ENCODE results near the gene GP9. TPM values are rescaled to one million over a fixed set of nuclear protein-coding genes. Genes with fewer than 3 reads are reported as not detected.
A peak's percentile ranks its signal among the peaks of the same experiment; 100 is the strongest.

Gene GP9
- not detected for polyA plus RNA-seq (2012; ENCODE audit: insufficient read depth, insufficient read length)

- DNase-seq (ENCODE audit: low read depth, low spot score): no peak
- H3K4me3 ChIP-seq (ENCODE audit: low read length): no peak within 1 kb of the TSS
Observed at GRCh38 chr3:129060276-129061022, at the start of gene GP9. Gene GP9, plus strand, starts transcription at chr3:129060779. Its CDS starts 961 bp downstream, at chr3:129061740.

DNA sequence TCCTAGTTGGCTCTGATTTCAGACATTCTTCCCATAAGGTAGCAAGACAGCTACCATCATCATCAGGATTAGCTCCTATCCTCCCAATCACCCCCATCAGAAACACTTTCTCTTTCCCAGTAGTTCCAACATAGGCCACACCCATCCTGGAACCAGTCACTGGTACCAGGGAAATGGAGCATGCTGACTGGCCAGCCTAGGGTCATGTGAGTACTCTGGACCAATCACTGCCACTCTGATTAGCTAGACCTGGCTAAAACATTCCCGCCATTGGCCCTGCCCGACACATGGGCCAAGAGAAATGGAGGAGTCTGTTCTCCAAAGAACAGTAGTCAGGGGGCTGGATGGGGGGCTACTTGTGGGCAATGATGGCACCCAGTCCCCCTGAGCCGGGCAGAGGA, 47.1 kb upstream of the GP9 start:
- no peak for DNase-seq (ENCODE audit: low read depth, low spot score)

DNA sequence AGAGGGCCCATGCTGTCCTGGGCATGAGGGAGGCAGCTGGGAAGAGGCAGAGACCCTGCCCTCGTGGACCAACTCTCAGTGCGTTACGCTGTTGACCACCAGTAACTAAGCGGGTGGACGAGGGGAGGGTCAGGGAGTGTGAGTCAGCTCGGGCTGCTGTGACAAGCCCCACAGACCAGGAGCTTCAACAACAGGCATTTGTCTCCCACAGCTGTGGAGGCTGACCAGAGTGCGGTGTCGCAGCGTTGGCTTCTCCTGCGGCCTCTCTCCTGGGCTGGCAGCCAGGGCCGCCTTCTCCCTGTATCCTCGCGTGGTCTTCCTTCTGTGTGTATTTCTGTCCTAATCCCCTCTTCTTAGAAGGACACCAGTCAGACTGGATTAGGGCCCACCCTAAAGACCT, 46.4 kb upstream of the GP9 start:
- no peak overlapping the region for H3K4me3 ChIP-seq (ENCODE audit: low read length)
- no peak for DNase-seq (ENCODE audit: low read depth, low spot score)

More for the DNA sequence above, 47.1 kb upstream of the GP9 start:
- H3K4me3 ChIP-seq (ENCODE audit: low read length): no peak overlapping the region

GRCh38 chr3:129014793-129015345, 45.7 kb upstream of the GP9 start:
- H3K4me3 ChIP-seq (ENCODE audit: low read length): no peak overlapping the region
- DNase-seq (ENCODE audit: low read depth, low spot score): no peak

- H3K4me3 ChIP-seq (ENCODE audit: low read length): peak overlapping the region; percentile 34
- no peak for DNase-seq (ENCODE audit: low read depth, low spot score)
Observed at GRCh38 chr3:129015388-129016105, 45.0 kb upstream of the GP9 start.

- H3K4me3 ChIP-seq (ENCODE audit: low read length): peak overlapping the region; percentile 34
- peak; percentile 82 for DNase-seq (ENCODE audit: low read depth, low spot score)
Observed at GRCh38 chr3:129016356-129016719, 44.2 kb upstream of the GP9 start.

DNA sequence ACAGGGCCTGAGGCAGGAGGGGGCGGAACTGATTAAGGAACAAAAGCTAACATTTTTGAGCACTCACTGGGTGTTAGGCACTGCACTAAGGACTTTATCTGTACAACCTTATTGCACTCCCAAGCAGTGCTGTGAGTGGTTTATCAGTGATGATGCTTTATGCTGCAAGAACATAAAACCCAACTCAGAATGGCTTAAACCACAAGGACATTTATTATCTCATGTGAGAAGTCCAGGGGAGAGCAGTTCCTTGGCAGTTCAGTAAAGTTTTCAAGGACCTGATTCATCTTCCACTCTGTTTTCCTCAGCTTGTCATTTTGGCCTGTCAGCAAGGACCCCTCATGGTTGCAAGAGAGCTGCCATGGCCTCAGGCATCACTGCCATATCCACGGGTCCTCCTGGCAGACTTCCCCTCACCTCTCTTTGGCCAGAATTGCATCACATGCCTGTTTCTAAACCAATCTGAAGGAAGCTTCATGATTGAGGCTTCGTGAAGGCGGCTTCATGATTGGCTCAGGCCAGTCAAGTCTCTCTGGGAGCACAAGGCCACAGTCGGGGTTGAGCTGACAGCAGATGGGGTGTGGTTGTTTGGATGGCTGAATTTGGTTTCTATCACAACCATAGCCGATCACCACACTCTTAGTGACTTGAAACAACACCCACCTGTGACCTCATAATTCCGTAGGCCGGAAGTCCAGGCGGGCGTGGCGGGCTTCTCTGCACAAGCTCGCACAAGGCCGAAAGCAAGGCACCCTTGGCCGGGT, 43.7 kb upstream of the GP9 start:
- no peak overlapping the region for H3K4me3 ChIP-seq (ENCODE audit: low read length)

GRCh38 chr3:129017484-129017899, 43.1 kb upstream of the GP9 start:
- no peak overlapping the region for H3K4me3 ChIP-seq (ENCODE audit: low read length)
- no peak for DNase-seq (ENCODE audit: low read depth, low spot score)

More for the DNA sequence above, 43.7 kb upstream of the GP9 start:
- DNase-seq (ENCODE audit: low read depth, low spot score): no peak

DNA sequence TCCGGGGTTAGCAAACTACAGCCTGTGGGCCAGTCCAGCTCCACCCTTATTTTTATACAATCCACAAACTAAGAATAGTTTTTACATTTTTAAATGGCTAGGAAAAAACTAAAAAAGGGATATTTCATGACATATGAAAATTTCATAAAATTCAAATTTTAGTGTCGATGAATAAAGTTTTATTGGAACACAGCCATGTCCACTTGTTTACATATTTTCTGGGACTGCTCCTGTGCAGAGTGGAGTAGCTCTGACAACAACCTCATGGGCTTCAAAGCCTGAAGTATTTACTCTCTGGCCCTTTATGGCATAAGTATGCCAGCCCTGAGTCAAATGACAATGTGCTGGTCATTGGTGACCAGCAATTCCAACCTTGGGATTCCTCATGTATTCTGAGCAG, 42.3 kb upstream of the GP9 start:
- no peak for DNase-seq (ENCODE audit: low read depth, low spot score)
- H3K4me3 ChIP-seq (ENCODE audit: low read length): no peak overlapping the region

DNA sequence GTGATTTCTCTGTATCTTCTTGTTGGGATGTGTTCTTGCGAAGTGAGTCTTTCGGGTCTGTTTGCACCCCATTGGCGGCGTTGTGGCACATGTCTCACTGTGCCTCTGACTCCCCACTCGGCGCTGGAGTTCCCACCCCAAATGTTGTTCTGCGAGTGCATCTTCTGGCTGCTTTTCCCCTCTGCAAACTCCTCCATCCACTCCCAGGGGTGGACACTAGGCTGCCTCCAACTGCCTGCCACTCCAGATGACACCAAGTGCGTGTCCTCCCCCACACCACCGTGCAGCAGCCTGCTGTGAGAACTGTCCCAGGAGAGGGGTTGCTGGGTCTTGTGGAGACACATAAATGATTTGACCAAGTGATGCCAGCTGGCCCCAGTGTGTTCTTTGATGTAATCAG, 41.8 kb upstream of the GP9 start:
- no peak overlapping the region for H3K4me3 ChIP-seq (ENCODE audit: low read length)
- no peak for DNase-seq (ENCODE audit: low read depth, low spot score)

- DNase-seq (ENCODE audit: low read depth, low spot score): no peak
- no peak overlapping the region for H3K4me3 ChIP-seq (ENCODE audit: low read length)
Observed at GRCh38 chr3:129019266-129019665, 41.3 kb upstream of the GP9 start.

DNA sequence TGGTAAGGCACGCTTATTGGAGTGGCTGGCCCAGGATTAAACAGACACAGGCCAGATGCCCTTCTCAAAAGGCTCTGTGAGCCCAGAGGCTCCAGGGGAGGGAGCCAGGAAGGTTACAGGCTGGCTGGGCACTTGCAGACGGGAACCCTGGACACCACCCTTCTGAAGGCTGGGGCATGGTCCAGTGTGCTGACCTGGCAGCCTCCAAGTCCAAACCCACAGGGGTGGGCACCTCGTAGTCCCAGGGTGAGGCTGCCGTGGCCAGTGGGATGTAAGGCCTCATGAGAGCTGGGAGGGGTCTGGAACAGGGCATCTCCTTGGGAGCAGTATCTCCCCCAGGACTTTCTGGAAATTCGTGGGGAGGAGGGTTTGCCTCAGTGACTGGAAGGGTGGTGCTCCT, 39.9 kb upstream of the GP9 start:
- no peak overlapping the region for H3K4me3 ChIP-seq (ENCODE audit: low read length)
- DNase-seq (ENCODE audit: low read depth, low spot score): no peak

DNA sequence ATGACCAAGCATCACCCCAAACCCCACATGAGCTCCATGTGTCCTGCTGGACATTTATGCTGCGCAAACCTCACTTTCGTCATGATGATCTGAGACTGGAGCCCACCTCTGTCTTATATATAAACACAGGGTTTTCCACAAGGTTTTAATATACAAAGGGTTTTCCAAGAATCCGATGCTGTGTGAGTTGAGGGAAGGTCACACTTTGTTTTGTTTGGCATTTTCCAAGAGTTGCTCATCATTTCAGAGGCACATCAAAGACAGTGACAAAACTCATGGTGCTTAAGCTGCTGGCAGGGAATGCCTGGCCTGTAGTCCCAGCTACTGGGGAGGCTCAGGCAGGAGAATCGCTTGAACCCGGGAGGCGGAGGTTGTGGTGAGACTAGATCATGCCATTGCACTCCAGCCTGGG, 39.4 kb upstream of the GP9 start:
- no peak for DNase-seq (ENCODE audit: low read depth, low spot score)

GRCh38 chr3:129022114-129023007, 38.2 kb upstream of the GP9 start:
- no peak for DNase-seq (ENCODE audit: low read depth, low spot score)
- H3K4me3 ChIP-seq (ENCODE audit: low read length): no peak overlapping the region

More for the DNA sequence above, 39.4 kb upstream of the GP9 start:
- no peak overlapping the region for H3K4me3 ChIP-seq (ENCODE audit: low read length)

DNA sequence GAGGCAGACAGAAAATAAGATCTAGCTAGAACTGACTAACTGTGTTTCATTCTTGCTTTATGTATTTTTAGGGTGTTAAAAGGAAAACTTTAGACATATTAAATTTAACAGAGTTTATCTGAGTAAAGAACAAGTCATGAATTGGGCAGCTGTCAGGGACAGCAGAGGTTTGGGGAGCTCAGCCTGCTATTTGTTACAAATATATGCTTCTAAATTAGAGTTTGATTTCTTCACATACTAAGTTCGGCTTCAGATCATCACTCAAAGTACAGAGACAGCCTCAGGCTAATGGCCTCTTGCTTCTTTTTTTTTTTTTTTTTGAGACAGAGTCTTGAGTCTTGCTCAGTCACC, 37.6 kb upstream of the GP9 start:
- H3K4me3 ChIP-seq (ENCODE audit: low read length): no peak overlapping the region
- DNase-seq (ENCODE audit: low read depth, low spot score): no peak

DNA sequence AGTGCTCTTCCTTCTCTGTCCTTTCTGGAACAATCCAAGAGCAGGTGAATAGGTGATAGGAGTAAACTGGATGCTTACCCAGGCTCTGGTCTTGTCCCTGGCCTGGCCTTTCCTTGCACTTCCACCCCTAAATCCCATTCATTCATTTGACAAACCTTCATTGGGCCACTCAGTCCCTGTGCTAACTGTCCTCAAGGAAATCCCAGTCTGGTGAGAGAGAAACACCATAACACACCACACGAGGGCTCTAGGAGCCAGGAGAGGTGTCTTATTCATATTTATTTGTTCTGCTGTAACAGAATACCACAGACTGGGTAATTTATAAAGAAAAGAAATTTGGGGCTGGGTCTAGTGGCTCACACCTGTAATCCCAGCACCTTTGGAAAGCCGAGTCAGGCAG, 36.7 kb upstream of the GP9 start:
- no peak overlapping the region for H3K4me3 ChIP-seq (ENCODE audit: low read length)
- DNase-seq (ENCODE audit: low read depth, low spot score): no peak

GRCh38 chr3:129025108-129025507, 35.5 kb upstream of the GP9 start:
- no peak for DNase-seq (ENCODE audit: low read depth, low spot score)
- no peak overlapping the region for H3K4me3 ChIP-seq (ENCODE audit: low read length)

- DNase-seq (ENCODE audit: low read depth, low spot score): no peak
- H3K4me3 ChIP-seq (ENCODE audit: low read length): no peak overlapping the region
Observed at GRCh38 chr3:129025691-129026435, 34.7 kb upstream of the GP9 start.

Data from Jurkat, Clone E6-1 (cell line).